GM21717 (cell line): Measurements from ENCODE around the gene H2AZ1.
A peak's percentile ranks its signal among the peaks of the same experiment; 100 is the strongest.
"Not testable (repeated sequence)": the region's sequence is repeated elsewhere in the genome, so short reads cannot be mapped to it uniquely, and the experiment has no call there.

ENCODE experiments used
- ATAC-seq: cut with Tn5 transposase; IDR thresholded peaks from one replicate; pipeline ENCODE4 v1.9.1; 2021; ENCODE audit warnings: mild to moderate bottlenecking, moderate library complexity; ENCODE audit not compliant: unreplicated experiment

Gene H2AZ1

GRCh38 chr4:99949999-99950912 lies at the start of gene H2AZ1:
Gene H2AZ1, minus strand, starts transcription at chr4:99950275. Its CDS starts 105 bp downstream, at chr4:99950170.
- ATAC-seq = peak; percentile 60

GRCh38 chr4:99998062-99998867 lies 48.2 kb upstream of the H2AZ1 start:
- peak; percentile 74 for ATAC-seq

- ATAC-seq = no peak
Measured at GRCh38 chr4:99991741-99992140, 41.7 kb upstream of the H2AZ1 start.

- ATAC-seq = no peak
Measured at GRCh38 chr4:99987681-99988080, 37.6 kb upstream of the H2AZ1 start.

- peak; percentile 77 for ATAC-seq
Measured at GRCh38 chr4:99986792-99987191, 36.7 kb upstream of the H2AZ1 start.

- peak; percentile 55 for ATAC-seq
Measured at GRCh38 chr4:99983289-99983943, 33.3 kb upstream of the H2AZ1 start.

GRCh38 chr4:99979872-99980271 lies 29.8 kb upstream of the H2AZ1 start:
- ATAC-seq = no peak

GRCh38 chr4:99971453-99972111 lies 21.5 kb upstream of the H2AZ1 start:
- no peak for ATAC-seq

GRCh38 chr4:99968330-99968729 lies 18.3 kb upstream of the H2AZ1 start:
- no peak for ATAC-seq

- ATAC-seq = no peak
Measured at GRCh38 chr4:99966692-99967091, 16.6 kb upstream of the H2AZ1 start.

GRCh38 chr4:99965674-99966350 lies 15.7 kb upstream of the H2AZ1 start:
- no peak for ATAC-seq

- ATAC-seq = no peak
Measured at GRCh38 chr4:99965173-99965572, 15.1 kb upstream of the H2AZ1 start.

GRCh38 chr4:99961711-99962110 lies 11.6 kb upstream of the H2AZ1 start:
- ATAC-seq = no peak

- ATAC-seq = no peak
Measured at GRCh38 chr4:99960648-99961047, 10.6 kb upstream of the H2AZ1 start.

GRCh38 chr4:99958207-99958606 lies 8.1 kb upstream of the H2AZ1 start:
- not testable (repeated sequence) for ATAC-seq

GRCh38 chr4:99950913-99951254 lies 809 bp upstream of the H2AZ1 start:
- no peak for ATAC-seq

GRCh38 chr4:99949034-99949998 lies 759 bp downstream of the H2AZ1 start:
- peak; percentile 36 for ATAC-seq

GRCh38 chr4:99947608-99948007 lies 2.5 kb downstream of the H2AZ1 start:
- no peak for ATAC-seq

- no peak for ATAC-seq
Measured at GRCh38 chr4:99947190-99947578, 2.9 kb downstream of the H2AZ1 start.
